ENCODE measurements around the gene RABGAP1L. TPM values are rescaled to one million over a fixed set of nuclear protein-coding genes. Genes with fewer than 3 reads are reported as not detected.

RABGAP1L gene
- total RNA-seq, 6 donors from 2014 or later, result 41.3 to 229 (median 85.3) TPM

DNA sequence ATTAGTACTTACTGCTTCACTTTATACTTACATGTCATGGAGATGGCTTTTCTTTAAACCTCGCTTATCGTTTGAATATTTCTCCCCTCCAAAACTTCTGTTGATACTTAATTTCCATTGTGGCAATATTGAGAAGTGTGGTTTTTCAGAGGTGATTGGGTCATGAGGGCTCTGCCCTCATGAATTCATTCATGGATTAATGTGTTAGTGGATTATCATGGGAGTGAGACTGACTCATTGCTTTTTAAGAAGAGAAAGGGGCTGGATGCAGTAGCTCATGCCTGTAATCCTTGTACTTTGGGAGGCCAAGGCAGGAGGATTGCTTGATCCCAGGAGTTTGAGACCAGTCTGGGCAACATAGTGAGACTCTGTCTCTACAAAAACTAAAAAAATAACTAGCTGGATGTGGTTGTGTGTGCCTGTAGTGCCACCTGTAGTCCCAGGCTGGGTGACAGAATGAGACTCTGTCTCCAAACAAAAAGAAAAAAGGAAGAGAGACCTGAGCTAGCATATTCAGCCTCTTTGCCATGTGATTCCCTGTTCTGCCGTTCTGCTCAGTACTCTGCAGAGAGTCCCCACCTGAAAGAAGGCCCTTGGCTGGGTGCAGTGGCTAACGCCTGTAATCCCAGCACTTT, 30.2 kb downstream of the RABGAP1L start:
- Histone ChIP-seq H3K4me1 (no peaks in the 10 kb centered on the region), H3K27me3 (no peaks in the 10 kb centered on the region), H3K9me3 (peaks cover 0 to 3% (median 0%) of the 10 kb centered on the region in 4 donors), H3K27ac (no peak overlapping the region), H3K36me3 (no peaks in the 10 kb centered on the region), H3K4me3 (no peak overlapping the region)
- 87 to 96% methylated on average over 4 of the region's 4 CpGs for WGBS, 2 donors
- ATAC-seq (ENCODE audit: low FRiP score in 2 of 2) (no peak), DNase-seq (no peak)
- no peak for TF ChIP-seq EP300 (IDR thresholded peaks at IDR 0.05)
- TF ChIP-seq POLR2A (IDR thresholded peaks at IDR 0.05), result no peak
- TF ChIP-seq POLR2AphosphoS5 (IDR thresholded peaks at IDR 0.05), result no peak
- TF ChIP-seq, protein P1, sequence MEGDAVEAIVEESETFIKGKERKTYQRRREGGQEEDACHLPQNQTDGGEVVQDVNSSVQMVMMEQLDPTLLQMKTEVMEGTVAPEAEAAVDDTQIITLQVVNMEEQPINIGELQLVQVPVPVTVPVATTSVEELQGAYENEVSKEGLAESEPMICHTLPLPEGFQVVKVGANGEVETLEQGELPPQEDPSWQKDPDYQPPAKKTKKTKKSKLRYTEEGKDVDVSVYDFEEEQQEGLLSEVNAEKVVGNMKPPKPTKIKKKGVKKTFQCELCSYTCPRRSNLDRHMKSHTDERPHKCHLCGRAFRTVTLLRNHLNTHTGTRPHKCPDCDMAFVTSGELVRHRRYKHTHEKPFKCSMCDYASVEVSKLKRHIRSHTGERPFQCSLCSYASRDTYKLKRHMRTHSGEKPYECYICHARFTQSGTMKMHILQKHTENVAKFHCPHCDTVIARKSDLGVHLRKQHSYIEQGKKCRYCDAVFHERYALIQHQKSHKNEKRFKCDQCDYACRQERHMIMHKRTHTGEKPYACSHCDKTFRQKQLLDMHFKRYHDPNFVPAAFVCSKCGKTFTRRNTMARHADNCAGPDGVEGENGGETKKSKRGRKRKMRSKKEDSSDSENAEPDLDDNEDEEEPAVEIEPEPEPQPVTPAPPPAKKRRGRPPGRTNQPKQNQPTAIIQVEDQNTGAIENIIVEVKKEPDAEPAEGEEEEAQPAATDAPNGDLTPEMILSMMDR (IDR thresholded peaks at IDR 0.05), result no peak

DNA sequence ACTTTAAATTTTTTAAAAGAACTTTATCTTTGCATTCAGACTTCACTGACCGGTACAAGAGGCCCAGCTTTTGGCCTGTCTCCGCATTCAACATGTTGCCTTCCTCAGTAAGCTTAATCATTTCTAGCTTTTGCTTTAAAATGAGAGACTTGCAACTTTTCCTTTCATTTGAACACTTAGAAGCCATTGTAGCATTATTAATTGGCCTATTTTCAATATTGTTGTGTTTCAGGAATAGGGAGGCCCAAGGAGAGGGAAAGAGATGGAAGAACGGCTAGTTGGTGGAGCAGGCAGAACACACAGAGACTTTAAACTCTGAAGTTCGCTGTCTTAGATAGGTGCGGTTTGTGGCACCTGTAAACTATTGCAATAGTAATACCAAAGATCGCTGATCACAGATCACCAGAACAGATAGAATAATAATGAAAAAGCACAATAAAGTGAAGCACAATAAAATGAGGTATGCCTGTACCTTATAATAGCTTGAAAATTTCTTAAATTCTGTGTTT, 31.4 kb downstream of the RABGAP1L start:
- TF ChIP-seq POLR2A (IDR thresholded peaks at IDR 0.05) (no peak), EP300 (IDR thresholded peaks at IDR 0.05) (no peak), POLR2AphosphoS5 (IDR thresholded peaks at IDR 0.05) (no peak)
- TF ChIP-seq, protein P1 (IDR thresholded peaks at IDR 0.05), result no peak
- H3K27me3 ChIP-seq, result no peaks in the 10 kb centered on the region
- H3K9me3 ChIP-seq, result peaks cover 0 to 3% (median 0%) of the 10 kb centered on the region in 4 donors
- ATAC-seq (ENCODE audit: low FRiP score in 2 of 2) (no peak), DNase-seq (no peak)
- H3K4me3 ChIP-seq, result no peak overlapping the region
- H3K27ac ChIP-seq, result no peak overlapping the region
- no peaks in the 10 kb centered on the region for H3K4me1 ChIP-seq
- WGBS, 2 donors, result 68 to 72% methylated on average over 6 of the region's 6 CpGs
- no peaks in the 10 kb centered on the region for H3K36me3 ChIP-seq

DNA sequence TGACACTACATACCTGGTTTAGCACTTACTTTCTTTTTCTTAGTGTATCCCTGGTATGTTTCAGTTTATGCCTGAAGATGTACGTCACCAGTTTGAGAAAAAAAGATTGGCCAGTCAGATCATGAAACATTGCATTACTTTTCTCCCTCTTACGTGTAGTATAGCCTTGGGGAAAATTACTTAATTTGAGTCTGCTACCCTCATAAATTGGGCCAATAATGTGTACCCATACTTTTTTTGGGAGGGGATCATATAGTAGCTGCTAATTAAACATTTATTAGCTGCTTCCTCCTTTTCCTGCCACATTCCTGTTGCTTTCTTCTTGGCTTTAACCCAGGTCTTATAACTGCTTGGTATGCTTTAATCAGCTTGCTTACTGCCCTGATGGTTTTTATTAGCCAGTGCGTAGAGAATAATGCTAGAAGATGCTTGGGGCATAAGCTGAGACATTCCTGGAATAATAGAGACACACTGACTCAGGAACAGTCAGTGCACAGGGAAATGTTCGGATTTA, 32.1 kb downstream of the RABGAP1L start:
- no peak for TF ChIP-seq EP300 (IDR thresholded peaks at IDR 0.05)
- no peaks in the 10 kb centered on the region for H3K36me3 ChIP-seq
- peaks cover 0 to 3% (median 0%) of the 10 kb centered on the region in 4 donors for H3K9me3 ChIP-seq
- no peak for ATAC-seq (ENCODE audit: low FRiP score in 2 of 2)
- no peaks in the 10 kb centered on the region for H3K27me3 ChIP-seq
- H3K4me1 ChIP-seq, result no peaks in the 10 kb centered on the region
- H3K4me3 ChIP-seq, result no peak overlapping the region
- 77 to 78% methylated on average over 4 of the region's 4 CpGs for WGBS, 2 donors
- no peak overlapping the region for H3K27ac ChIP-seq
- no peak for DNase-seq

DNA sequence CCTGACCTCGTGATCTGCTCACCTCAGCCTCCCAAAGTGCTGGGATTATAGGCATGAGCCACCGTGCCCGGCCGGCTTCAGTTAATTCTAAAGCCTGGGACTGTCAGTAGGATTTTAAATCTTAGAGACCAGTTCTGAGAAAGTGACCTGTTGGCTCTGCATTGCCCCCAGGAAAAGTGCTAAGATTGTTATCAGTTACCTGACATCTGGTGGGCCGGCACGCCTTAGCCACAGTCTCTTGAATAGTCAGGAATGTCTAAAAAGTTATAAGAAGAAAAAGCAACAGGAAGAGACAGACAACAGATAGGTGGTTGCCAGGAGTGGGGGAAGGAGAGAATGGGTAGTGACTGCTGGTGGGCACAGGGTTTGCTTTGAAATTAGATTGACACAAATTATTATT, 35.1 kb downstream of the RABGAP1L start:
- Histone ChIP-seq H3K27ac (no peak overlapping the region), H3K4me1 (peaks cover 0 to 5% (median 0%) of the 10 kb centered on the region in 4 donors), H3K9me3 (no peaks in the 10 kb centered on the region), H3K27me3 (no peaks in the 10 kb centered on the region), H3K36me3 (no peaks in the 10 kb centered on the region), H3K4me3 (no peak overlapping the region)
- TF ChIP-seq EP300 (IDR thresholded peaks at IDR 0.05) (no peak), POLR2AphosphoS5 (IDR thresholded peaks at IDR 0.05) (no peak), POLR2A (IDR thresholded peaks at IDR 0.05) (no peak)
- TF ChIP-seq, protein P1 (IDR thresholded peaks at IDR 0.05), result no peak
- ATAC-seq (ENCODE audit: low FRiP score in 2 of 2), result no peak
- DNase-seq, result no peak
- 93 to 94% methylated on average over 6 of the region's 6 CpGs for WGBS, 2 donors

DNA sequence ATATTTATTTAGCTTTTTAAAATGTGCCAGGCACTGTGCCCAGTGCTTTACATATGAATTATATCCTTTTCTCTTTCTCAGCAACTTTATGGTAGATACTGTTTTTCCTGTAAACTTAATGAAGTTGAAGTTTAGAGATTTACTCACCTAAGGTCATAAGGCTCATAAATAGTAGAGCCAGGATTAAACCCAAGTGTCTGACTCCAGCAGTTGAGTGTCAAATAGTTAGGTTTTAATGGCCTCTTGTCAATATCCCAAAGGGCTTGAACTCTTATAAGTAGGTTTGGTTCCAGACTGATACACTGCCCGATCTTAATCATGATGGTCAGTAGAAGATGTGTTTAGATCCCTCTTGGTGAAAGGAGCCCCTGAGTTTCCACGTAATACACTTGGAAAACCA, 37.8 kb downstream of the RABGAP1L start:
- no peaks in the 10 kb centered on the region for H3K9me3 ChIP-seq
- H3K4me1 ChIP-seq, result peaks cover 0 to 5% (median 0%) of the 10 kb centered on the region in 4 donors
- no peaks in the 10 kb centered on the region for H3K27me3 ChIP-seq
- peak overlapping the region in 1 of 4 donors; percentile 3 for H3K27ac ChIP-seq
- DNase-seq, result no peak
- ATAC-seq (ENCODE audit: low FRiP score in 2 of 2), result no peak
- no peaks in the 10 kb centered on the region for H3K36me3 ChIP-seq
- WGBS, 2 donors, result 69 to 84% methylated on average over 2 of the region's 2 CpGs
- H3K4me3 ChIP-seq, result peak overlapping the region in 2 of 4 donors; percentile 13 to 17
- TF ChIP-seq POLR2AphosphoS5 (IDR thresholded peaks at IDR 0.05) (no peak), POLR2A (IDR thresholded peaks at IDR 0.05) (no peak), EP300 (IDR thresholded peaks at IDR 0.05) (no peak)
- TF ChIP-seq, protein P1 (IDR thresholded peaks at IDR 0.05), result no peak
